Esophagus (tissue), 2 donors: Measurements from ENCODE around the gene DPP10. TPM values are rescaled to one million over a fixed set of nuclear protein-coding genes. Genes with fewer than 3 reads are reported as not detected.

ENCODE experiments used
- H3K27ac ChIP-seq, 2 donors: one replicate each; pipeline ENCODE4 v1.5.1; 2013; ENCODE audit warnings: low read depth in 2 of 2, mild to moderate bottlenecking in 2 of 2, inconsistent platforms in 1 of 2, low read length in 1 of 2, moderate library complexity in 1 of 2
- H3K27me3 ChIP-seq, 2 donors: one replicate each; pipeline ENCODE4 v1.6.1; 2013; ENCODE audit warnings: low read length in 2 of 2, control low read depth in 1 of 2, mild to moderate bottlenecking in 1 of 2; ENCODE audit not compliant: insufficient read depth in 2 of 2, control insufficient read depth in 1 of 2
- H3K36me3 ChIP-seq, 2 donors: one replicate each; pipeline ENCODE4 v1.6.1; 2013; ENCODE audit warnings: low read length in 1 of 2; ENCODE audit not compliant: control insufficient read depth in 2 of 2, insufficient read depth in 2 of 2
- H3K4me1 ChIP-seq, 2 donors: one replicate each; pipeline ENCODE4 v1.6.1; 2013; ENCODE audit warnings: low read length in 1 of 2; ENCODE audit not compliant: control insufficient read depth in 2 of 2, insufficient read depth in 2 of 2
- H3K4me3 ChIP-seq, 2 donors: one replicate each; pipeline ENCODE4 v1.5.1; 2013; ENCODE audit warnings: low read length in 2 of 2, mild to moderate bottlenecking in 2 of 2, low read depth in 1 of 2, moderate library complexity in 1 of 2
- H3K9me3 ChIP-seq, 2 donors: one replicate each; pipeline ENCODE4 v1.6.1; 2013; ENCODE audit warnings: mild to moderate bottlenecking in 2 of 2, low read depth in 1 of 2, low read length in 1 of 2, moderate library complexity in 1 of 2; ENCODE audit not compliant: control insufficient read depth in 2 of 2, insufficient read depth in 1 of 2
- WGBS, 2 donors: extraction: QIAGEN DNeasy Blood & Tissue Kit; methylation state at CpG; one replicate each; pipeline ENCODE4 v1.1.7; 2013; 5-methylcytosine and 5-hydroxymethylcytosine counted together
- polyA plus RNA-seq, 2 donors: library from polyadenylated mRNA; stranded (reverse); fragments of 200-250 nt; gene quantifications; one replicate each; pipeline ENCODE4 v1.2.3, GENCODE V29; 2013
- donor health status: healthy with polysubstance abuse.
- donor health status: Bipolar disorder and iron deficiency.

The DPP10 gene
- polyA plus RNA-seq, 2 donors, result 0.02 to 0.13 TPM

DNA sequence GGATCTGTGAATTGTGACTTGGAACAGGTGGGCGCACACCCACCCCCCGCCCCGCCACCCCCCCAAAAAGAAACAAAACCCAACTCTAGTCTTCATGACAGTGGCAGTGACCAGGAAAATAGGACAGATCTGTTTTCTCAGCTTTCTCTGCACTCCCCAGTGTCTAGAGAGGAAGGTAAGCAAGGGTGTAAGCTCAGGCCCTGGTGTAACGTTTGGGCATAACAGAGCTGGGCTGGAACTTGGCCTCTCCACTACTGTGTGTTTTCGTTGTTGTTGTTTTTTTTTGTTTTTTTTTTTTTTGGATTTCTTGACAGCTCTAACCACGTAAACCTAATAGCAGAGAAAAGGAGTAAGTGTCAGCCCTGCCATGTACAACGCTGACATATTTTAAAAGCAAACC is 1160.8 kb downstream of the DPP10 start:
- H3K9me3 ChIP-seq, result no peaks in the 10 kb centered on the region
- no peak overlapping the region for H3K4me3 ChIP-seq
- 76 to 78% methylated on average over 7 of the region's 7 CpGs for WGBS, 2 donors
- H3K36me3 ChIP-seq, result no peaks in the 10 kb centered on the region
- H3K27ac ChIP-seq, result no peak overlapping the region
- H3K27me3 ChIP-seq, result no peaks in the 10 kb centered on the region
- H3K4me1 ChIP-seq, result no peaks in the 10 kb centered on the region

DNA sequence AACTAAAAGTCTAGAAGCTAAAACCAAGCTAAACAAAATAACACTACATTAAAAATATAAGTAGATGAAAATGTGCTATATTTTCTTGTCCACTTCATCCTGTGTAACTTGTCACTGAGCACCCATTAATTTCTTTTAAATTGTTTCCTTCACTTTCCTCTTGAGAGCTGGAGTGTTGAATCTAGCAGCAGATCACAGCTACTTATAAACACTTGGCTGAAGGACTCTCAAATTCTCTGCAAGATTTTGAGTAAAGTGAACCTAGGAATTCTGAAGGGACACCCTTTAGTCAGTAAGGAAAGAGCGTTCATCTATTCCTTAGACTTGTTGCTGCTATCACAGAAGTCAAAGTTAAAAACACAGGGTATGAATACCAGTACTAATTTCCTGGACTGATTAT is 1163.9 kb downstream of the DPP10 start:
- H3K4me1 ChIP-seq, result no peaks in the 10 kb centered on the region
- H3K4me3 ChIP-seq, result no peak overlapping the region
- H3K27me3 ChIP-seq, result no peaks in the 10 kb centered on the region
- H3K27ac ChIP-seq, result no peak overlapping the region
- H3K9me3 ChIP-seq, result no peaks in the 10 kb centered on the region
- no peaks in the 10 kb centered on the region for H3K36me3 ChIP-seq
- 51 to 67% methylated on average over 1 of the region's 1 CpG for WGBS, 2 donors

DNA sequence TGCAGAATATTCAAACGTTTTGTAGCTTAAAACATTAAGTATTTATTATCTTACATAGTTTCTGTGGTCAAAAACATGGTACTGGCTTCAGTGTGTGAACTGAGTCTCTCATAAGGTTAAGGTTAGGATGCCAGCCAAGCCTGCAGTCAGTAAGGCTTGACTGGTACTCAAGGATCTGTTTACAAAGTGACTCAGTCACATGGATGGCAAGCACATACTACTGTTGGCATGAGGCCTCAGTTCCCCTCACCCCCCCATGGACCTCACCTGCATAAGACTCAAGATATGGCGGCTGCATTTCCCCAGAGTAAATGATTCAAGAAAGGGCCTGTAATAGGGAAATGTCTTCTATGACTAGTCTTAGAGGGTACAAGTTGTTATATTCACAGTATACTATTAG is 1167.5 kb downstream of the DPP10 start:
- no peak overlapping the region for H3K4me3 ChIP-seq
- H3K4me1 ChIP-seq, result no peaks in the 10 kb centered on the region
- H3K9me3 ChIP-seq, result no peaks in the 10 kb centered on the region

DNA sequence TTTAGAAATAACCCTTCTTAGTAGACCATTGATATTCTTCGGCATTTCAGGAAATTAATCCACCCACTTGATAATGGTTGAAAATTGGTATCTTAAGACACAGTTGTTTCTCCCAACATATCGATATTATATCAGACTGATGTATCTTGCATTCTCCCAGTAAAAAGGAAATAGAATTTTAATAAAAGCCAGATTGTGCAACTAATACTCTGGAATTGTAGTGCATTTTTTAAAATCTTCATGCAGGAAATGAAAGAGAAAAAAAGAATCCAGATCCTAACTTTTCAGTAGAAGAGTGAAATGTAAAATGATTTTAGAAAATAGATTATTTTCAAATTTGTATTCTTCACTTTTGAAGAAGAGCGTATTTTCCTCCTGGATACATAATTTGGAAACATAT is 1168.4 kb downstream of the DPP10 start:
- no peaks in the 10 kb centered on the region for H3K27me3 ChIP-seq
- H3K4me1 ChIP-seq, result no peaks in the 10 kb centered on the region
- H3K27ac ChIP-seq, result no peak overlapping the region
- H3K36me3 ChIP-seq, result no peaks in the 10 kb centered on the region
- no peak overlapping the region for H3K4me3 ChIP-seq
- WGBS, 2 donors, result 93 to 95% methylated on average over 3 of the region's 3 CpGs
- no peaks in the 10 kb centered on the region for H3K9me3 ChIP-seq

More for the DNA sequence above, 1167.5 kb downstream of the DPP10 start:
- Histone ChIP-seq H3K36me3 (no peaks in the 10 kb centered on the region), H3K27me3 (no peaks in the 10 kb centered on the region), H3K27ac (no peak overlapping the region)
- 46 to 62% methylated on average over 2 of the region's 2 CpGs for WGBS, 2 donors

DNA sequence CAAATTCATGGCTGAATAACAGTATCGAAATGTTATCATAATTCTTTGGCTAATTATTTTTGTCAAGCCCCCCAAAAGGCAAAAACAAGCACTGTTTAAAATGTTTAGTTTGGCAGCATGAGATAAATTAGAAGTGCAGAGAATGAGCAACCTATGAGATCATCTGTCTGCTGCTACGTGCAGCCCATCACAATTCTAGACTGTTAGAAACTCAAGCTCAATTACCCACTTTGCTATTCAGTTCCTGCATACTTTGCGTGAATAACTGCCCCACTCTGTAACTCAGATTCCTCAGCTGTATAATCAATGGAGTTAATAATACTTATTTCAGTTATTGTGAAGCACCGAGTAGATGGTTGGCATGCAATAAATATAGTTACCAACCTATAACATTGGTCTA is 1181.9 kb downstream of the DPP10 start:
- H3K4me1 ChIP-seq, result no peaks in the 10 kb centered on the region
- peaks cover 0 to 2% of the 10 kb centered on the region in 2 donors for H3K9me3 ChIP-seq
- 57 to 73% methylated on average over 4 of the region's 4 CpGs for WGBS, 2 donors
- no peaks in the 10 kb centered on the region for H3K27me3 ChIP-seq
- H3K27ac ChIP-seq, result no peak overlapping the region
- no peaks in the 10 kb centered on the region for H3K36me3 ChIP-seq
- H3K4me3 ChIP-seq, result no peak overlapping the region

DNA sequence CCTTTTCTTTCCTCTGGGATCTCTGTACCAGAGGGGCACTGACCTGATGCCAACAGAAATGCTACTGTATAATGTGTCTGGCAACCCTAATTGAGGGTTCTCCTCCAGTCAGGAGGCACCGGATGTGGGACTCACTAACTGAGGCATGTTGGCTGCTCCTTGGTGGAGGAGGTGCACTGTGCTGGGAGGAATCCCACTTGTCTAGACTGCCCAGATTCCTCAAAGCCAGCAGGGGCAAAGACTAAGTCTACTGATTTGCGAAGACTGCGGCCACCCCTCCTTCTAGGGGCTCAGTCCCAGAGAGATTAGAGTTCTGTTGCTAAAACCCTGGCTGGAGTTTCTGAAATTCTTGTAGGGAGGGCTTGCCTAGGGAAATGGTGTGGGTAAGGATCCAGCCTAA is 1192.1 kb downstream of the DPP10 start:
- Histone ChIP-seq H3K36me3 (no peaks in the 10 kb centered on the region), H3K27ac (no peak overlapping the region), H3K27me3 (no peaks in the 10 kb centered on the region), H3K9me3 (peaks cover 0 to 8% of the 10 kb centered on the region in 2 donors), H3K4me1 (no peaks in the 10 kb centered on the region), H3K4me3 (no peak overlapping the region)
- WGBS, 2 donors, result 91 to 96% methylated on average over 3 of the region's 3 CpGs

DNA sequence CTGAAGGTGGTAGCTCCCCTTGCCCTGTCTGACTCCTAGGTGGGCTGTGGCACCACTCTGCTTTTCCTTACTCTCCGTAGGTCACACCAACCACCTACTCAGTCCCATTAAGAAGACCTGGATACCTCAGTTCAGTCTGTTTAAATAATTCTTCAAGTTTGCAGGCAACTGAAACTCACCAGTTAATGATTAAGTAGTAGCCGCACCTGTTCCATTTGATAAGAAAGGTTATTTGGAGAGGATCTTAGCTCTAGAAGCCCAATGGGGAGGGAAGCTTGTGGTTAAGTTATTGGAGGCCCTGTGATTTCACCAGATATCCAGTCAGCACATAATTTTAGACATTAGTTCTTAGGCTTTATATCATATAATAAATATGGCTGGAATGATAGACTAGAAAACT is 1193.0 kb downstream of the DPP10 start:
- H3K4me3 ChIP-seq, result no peak overlapping the region
- H3K27ac ChIP-seq, result no peak overlapping the region
- 60 to 88% methylated on average over 2 of the region's 2 CpGs for WGBS, 2 donors
- no peaks in the 10 kb centered on the region for H3K36me3 ChIP-seq
- peaks cover 0 to 8% of the 10 kb centered on the region in 2 donors for H3K9me3 ChIP-seq
- H3K27me3 ChIP-seq, result no peaks in the 10 kb centered on the region
- H3K4me1 ChIP-seq, result no peaks in the 10 kb centered on the region

DNA sequence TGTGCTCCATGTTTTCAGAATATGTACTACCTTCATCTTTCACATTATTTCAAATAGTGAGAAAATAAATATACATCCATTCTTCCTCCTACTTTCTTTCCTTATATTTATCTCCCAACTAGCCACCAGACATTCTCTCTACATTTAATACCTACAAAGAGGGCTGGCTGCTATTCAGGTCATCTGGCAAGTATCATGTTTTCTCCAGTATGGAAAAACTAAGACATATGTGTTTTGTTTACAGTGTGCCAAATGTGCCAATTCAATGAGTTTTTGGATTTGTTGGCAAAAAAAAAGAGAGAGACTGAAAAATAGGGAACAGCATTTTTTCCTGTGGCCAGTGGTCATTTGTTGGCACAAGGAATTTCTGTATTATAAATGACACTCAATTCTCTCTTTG is 1207.3 kb downstream of the DPP10 start:
- Histone ChIP-seq H3K27ac (no peak overlapping the region), H3K4me3 (no peak overlapping the region), H3K36me3 (no peaks in the 10 kb centered on the region), H3K27me3 (no peaks in the 10 kb centered on the region), H3K4me1 (no peaks in the 10 kb centered on the region), H3K9me3 (peaks cover 0 to 2% of the 10 kb centered on the region in 2 donors)

DNA sequence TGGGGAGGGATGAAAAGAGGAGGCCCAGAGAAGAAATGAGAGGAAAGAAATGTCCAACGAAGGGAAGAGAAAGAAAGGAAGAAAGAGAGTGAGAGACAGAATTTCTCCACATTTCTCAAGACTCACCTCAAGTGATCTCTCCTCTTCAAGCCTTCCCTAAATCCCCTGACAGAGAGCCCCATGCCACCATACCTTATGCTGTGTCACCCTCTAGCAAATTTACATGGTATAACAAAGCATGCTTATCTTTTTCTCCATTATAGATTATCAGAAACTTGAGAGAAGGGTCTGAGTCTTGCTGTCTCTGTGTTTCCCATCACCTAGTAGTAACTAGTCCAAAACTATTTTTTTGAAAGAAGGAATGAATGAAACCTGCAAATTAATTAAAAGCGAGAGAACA is 1208.4 kb downstream of the DPP10 start:
- Histone ChIP-seq H3K4me1 (no peaks in the 10 kb centered on the region), H3K9me3 (peaks cover 0 to 2% of the 10 kb centered on the region in 2 donors), H3K27ac (no peak overlapping the region), H3K27me3 (no peaks in the 10 kb centered on the region), H3K36me3 (no peaks in the 10 kb centered on the region), H3K4me3 (no peak overlapping the region)
- 62 to 77% methylated on average over 2 of the region's 2 CpGs for WGBS, 2 donors

DNA sequence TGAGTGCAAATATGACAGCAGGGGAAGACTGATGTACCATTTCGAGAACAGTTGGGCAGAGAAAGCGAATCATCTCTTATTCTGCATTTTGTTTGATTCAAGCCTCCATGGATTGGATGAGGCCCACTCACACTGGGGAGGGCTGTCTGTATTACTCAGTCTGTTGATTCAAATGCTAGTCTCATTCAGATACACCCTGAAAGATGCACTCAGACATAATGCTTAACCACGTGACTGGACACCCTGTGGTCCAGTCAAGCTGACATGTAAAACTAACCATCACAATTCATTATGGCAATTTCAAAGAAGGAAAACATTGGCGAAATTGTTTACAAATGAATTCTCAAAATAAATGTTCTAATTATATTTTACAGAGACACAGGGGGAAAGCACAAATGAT is 1210.2 kb downstream of the DPP10 start:
- no peaks in the 10 kb centered on the region for H3K36me3 ChIP-seq
- 76 to 84% methylated on average over 4 of the region's 4 CpGs for WGBS, 2 donors
- H3K27ac ChIP-seq, result no peak overlapping the region
- no peaks in the 10 kb centered on the region for H3K27me3 ChIP-seq
- H3K4me3 ChIP-seq, result no peak overlapping the region
- H3K9me3 ChIP-seq, result no peaks in the 10 kb centered on the region
- no peaks in the 10 kb centered on the region for H3K4me1 ChIP-seq
